HL-60 (cell line): ENCODE results near the gene BCL7C.
A peak's percentile ranks its signal among the peaks of the same experiment; 100 is the strongest.
"Not testable (repeated sequence)": the region's sequence is repeated elsewhere in the genome, so short reads cannot be mapped to it uniquely, and the experiment has no call there.

Experiments
- DNase-seq, 2 experiments: peaks; one replicate each; pipeline ENCODE4 v3.0.0-alpha.2; 2010 to 2020; ENCODE audit warnings: low read depth in 1 of 2, low spot score in 1 of 2
- H3K27ac ChIP-seq: fragments of 250-450 bp; sonication (Bioruptor Pico); replicated peaks from 2 replicates; pipeline ENCODE4 v1.5.1; 2020; ENCODE audit warnings: mild to moderate bottlenecking, moderate library complexity
- H3K27me3 ChIP-seq: fragments of 250-450 bp; sonication (Bioruptor Pico); 2 replicates; pipeline ENCODE4 v1.5.1; 2021; ENCODE audit warnings: mild to moderate bottlenecking, moderate library complexity; ENCODE audit not compliant: insufficient read depth, poor library complexity, severe bottlenecking
- H3K4me3 ChIP-seq: replicated peaks from 2 replicates; pipeline ENCODE4 v1.5.1; 2011; ENCODE audit warnings: mild to moderate bottlenecking, control low read depth, low read length; ENCODE audit not compliant: insufficient read depth
- CTCF ChIP-seq: IDR thresholded peaks from one replicate; pipeline ENCODE4 v1.5.1; 2011; ENCODE audit warnings: low read length, control low read depth, inconsistent platforms; ENCODE audit not compliant: insufficient read depth
- GABPA ChIP-seq: IDR thresholded peaks from 2 replicates; pipeline ENCODE4 v1.6.1; 2012; ENCODE audit warnings: low read depth
- POLR2AphosphoS5 ChIP-seq: IDR thresholded peaks from 2 replicates; pipeline ENCODE4 v1.6.1; 2012; ENCODE audit warnings: low read depth
- SPI1 ChIP-seq: IDR thresholded peaks from 2 replicates; pipeline ENCODE4 v1.6.1; 2012; ENCODE audit warnings: low read depth, mild to moderate bottlenecking, borderline replicate concordance
- long read RNA-seq: library from polyadenylated mRNA; unstranded; transcript quantifications from one replicate; pipeline ENCODE4 v2.0.0, GENCODE V29; 2020
- TF ChIP-seq, protein P1 (sequence below): IDR thresholded peaks from 2 replicates; pipeline ENCODE4 v1.6.1; 2012; ENCODE audit warnings: low read depth; ENCODE audit not compliant: insufficient replicate concordance

BCL7C gene
- long read RNA-seq = 0 reads

DNA sequence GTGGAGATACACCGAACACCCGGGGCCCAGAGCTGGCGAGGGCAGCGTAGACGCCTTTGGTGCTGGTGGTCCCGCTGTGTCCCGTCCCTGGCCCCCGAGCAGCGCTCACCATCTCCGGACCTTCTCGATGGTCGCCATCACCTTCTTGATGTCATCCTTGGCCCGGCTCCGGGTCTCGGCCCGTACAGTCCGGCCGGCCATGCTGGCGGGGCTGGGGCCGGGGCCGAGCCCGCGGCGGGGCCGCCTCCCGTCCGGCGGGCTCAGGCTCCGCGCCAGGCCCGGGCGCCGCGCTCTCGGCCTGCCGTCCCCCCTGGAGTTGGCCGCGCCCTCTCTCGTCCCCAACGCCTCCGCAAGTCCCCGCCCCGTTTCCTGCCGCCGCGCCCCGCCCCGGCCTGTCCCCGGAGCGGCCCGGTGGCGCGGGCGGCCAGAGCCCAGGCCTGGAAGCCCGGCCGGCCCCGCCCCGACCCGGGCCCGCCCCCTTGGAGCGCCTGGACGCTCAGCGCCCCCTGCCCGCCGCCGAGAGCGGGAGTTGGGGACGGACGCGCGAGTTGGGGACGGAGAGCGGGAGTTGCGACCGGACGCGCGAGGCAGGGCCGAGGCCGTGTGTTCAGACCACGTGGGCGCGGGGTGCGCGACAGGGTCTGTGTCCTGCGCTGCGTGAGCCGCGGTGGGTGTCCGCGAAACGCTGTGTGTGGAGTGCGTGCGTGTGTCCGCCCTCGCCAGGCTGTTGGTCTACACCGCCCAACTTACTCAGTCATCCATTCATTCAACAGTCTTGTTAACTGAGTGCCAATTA is at the start of gene BCL7C:
Gene BCL7C (minus strand): TSS at position 334 of the 796 bp plus-strand sequence. CDS start 133 bp downstream, at position 201.
- TF ChIP-seq, protein P1, sequence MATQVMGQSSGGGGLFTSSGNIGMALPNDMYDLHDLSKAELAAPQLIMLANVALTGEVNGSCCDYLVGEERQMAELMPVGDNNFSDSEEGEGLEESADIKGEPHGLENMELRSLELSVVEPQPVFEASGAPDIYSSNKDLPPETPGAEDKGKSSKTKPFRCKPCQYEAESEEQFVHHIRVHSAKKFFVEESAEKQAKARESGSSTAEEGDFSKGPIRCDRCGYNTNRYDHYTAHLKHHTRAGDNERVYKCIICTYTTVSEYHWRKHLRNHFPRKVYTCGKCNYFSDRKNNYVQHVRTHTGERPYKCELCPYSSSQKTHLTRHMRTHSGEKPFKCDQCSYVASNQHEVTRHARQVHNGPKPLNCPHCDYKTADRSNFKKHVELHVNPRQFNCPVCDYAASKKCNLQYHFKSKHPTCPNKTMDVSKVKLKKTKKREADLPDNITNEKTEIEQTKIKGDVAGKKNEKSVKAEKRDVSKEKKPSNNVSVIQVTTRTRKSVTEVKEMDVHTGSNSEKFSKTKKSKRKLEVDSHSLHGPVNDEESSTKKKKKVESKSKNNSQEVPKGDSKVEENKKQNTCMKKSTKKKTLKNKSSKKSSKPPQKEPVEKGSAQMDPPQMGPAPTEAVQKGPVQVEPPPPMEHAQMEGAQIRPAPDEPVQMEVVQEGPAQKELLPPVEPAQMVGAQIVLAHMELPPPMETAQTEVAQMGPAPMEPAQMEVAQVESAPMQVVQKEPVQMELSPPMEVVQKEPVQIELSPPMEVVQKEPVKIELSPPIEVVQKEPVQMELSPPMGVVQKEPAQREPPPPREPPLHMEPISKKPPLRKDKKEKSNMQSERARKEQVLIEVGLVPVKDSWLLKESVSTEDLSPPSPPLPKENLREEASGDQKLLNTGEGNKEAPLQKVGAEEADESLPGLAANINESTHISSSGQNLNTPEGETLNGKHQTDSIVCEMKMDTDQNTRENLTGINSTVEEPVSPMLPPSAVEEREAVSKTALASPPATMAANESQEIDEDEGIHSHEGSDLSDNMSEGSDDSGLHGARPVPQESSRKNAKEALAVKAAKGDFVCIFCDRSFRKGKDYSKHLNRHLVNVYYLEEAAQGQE = no peak
- no peak for TF ChIP-seq SPI1
- peak; percentile 63; the same call in 1 of the 2 replicates for TF ChIP-seq POLR2AphosphoS5
- no peak for TF ChIP-seq CTCF
- no peak for TF ChIP-seq GABPA
- H3K27ac ChIP-seq = peak within 1 kb of the TSS; percentile 68
- peak; percentile 84 to 88 for DNase-seq
- H3K27me3 ChIP-seq = no peaks in the 10 kb centered on the region
- peak within 1 kb of the TSS; percentile 77 for H3K4me3 ChIP-seq

DNA sequence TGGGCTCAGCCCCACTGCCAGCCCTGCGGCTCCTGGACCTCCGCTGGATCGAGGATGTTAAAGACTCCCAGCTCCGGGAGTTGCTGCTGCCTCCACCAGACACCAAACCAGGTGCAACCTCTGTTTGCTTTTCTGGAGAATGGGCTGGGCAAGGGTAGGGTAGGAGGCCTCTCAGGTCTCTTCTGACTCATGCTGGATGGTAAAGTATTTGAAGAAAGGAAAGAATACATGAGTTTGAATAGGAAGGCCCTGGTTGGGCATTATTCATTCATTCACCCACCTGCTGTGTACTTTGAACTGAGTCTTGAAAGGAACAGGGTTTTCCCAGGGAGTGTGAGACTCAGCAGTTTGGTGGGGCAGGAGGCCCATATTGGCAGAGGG is 48.5 kb upstream of the BCL7C start:
- TF ChIP-seq POLR2AphosphoS5 (no peak), SPI1 (no peak), GABPA (no peak), CTCF (no peak)
- TF ChIP-seq, protein P1 = no peak
- no peak overlapping the region for H3K27ac ChIP-seq
- no peak overlapping the region for H3K4me3 ChIP-seq
- DNase-seq = no peak
- no peaks in the 10 kb centered on the region for H3K27me3 ChIP-seq

DNA sequence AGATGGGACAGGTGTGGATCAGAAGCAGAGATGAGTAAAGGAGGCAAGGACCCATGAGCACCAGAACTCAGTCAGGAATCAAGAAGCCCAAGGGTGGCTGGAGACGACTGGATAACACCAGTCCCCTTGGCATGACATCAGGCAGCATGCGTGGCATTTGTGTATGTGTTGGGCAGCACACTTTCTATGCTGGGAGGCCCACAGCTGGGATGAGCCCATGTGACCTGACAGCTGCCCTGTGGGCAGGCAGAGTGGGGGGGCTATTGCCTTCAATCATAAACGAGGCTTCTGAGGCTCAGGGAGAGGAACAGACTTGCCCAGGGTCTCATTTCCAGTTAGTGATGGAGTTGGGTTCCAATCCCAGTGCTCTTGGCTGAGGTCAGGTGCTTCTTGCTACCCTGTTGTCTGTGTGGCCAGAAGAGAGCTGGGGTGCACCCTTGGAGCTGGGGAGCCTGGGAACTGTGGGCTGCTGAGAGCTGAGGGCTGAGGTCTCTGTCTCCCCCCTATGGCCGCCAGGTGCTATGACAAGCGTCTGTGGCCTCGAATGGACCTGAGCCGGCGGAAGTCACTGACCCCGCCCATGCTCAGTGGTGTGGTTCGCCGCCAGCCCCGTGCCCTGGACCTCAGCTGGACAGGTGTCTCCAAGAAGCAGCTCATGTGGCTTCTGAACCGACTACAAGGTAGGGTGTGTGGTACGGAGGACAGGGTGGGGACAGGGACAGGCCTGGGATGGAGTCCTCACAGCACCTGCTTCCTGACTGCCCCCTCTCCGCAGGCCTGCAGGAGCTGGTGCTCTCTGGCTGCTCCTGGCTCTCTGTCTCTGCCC is 47.9 kb upstream of the BCL7C start:
- DNase-seq = peak; percentile 70 to 81
- H3K27ac ChIP-seq = no peak overlapping the region
- no peaks in the 10 kb centered on the region for H3K27me3 ChIP-seq
- TF ChIP-seq POLR2AphosphoS5 = no peak
- no peak for TF ChIP-seq GABPA
- TF ChIP-seq SPI1 = peak; percentile 27; the same call in 1 of the 2 replicates
- TF ChIP-seq, protein P1 = no peak
- TF ChIP-seq CTCF = peak; percentile 94
- H3K4me3 ChIP-seq = no peak overlapping the region

DNA sequence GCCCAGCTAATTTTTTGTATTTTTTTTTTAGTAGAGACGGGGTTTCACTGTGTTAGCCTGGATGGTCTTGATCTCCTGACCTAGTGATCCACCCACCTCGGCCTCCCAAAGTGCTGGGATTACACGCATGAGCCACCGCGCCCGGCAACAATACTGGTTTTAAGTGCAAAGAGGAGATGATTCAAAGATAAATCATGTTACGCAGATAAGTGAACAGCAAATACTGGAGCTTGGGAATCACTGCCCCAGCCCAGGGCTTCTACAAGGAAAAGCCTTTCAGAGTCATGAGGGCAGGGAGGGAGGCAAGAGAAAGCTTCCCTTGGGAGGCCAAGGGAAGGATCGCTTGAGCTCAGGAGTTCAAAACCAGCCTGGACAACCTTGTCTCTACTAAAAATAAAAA is 45.7 kb upstream of the BCL7C start:
- H3K4me3 ChIP-seq, DNase-seq, H3K27ac ChIP-seq, H3K27me3 ChIP-seq: not testable (repeated sequence)
